ENCODE measurements around the gene MKI67.

DNA sequence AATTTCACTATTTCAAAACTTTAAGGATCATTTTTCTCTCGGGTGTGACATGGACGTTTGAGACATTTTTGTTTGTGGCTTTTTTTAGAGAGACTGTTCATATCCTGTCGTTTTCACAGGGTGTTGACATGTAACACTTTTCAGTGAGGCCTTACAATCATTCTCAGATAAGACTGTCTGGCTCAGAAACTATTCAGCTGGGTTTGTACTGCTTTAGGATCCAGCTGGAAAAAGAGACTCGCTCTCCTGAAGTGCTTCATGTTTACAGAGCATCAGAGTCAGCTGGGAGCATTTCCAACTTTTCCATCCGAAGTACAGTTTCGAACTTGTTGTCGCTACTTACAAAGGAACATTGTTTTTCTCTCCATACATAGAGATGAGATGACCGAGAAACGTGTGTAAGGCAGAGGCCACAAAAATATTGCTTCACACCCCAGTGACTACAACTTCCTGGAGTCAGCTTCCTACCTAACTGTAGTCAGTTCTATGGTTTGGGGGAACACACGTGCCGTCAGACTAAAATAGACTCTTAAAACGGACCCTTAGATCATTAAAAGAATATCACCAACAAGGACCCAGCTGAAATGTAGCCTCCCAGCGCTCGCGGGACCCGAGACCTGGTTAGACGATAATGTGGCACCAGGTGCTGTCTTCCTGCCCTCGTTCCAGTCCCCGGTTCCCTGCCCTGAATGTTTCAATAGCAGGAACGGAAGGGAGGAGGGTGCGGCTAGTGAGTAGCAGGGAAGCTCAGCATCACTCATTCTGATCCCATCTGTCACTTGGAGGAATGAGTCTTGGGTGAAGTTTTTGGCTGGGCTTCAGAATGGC, 78.0 kb downstream of the MKI67 start:
- TF ChIP-seq CTCF (optimal IDR thresholded peaks at IDR 0.05 in 1 of 3, IDR thresholded peaks at IDR 0.05 in 1 of 3, conservative IDR thresholded peaks at IDR 0.05 in 1 of 3; ENCODE audit: extremely low read depth in 1 of 3, insufficient read depth in 2 of 3, low read length in 3 of 3) (no peak), EZH2 (IDR thresholded peaks at IDR 0.05; ENCODE audit: low read length) (no peak)
